NCI-H1417 (cell line): Measurements from ENCODE around the gene RPL27A.
"Not testable (repeated sequence)": the region's sequence is repeated elsewhere in the genome, so short reads cannot be mapped to it uniquely, and the experiment has no call there.

Experiments
- DNase-seq, 3 experiments: peaks; one replicate each; lab custom pipeline; 2025; lab: John Stamatoyannopoulos, UW

The RPL27A gene

DNA sequence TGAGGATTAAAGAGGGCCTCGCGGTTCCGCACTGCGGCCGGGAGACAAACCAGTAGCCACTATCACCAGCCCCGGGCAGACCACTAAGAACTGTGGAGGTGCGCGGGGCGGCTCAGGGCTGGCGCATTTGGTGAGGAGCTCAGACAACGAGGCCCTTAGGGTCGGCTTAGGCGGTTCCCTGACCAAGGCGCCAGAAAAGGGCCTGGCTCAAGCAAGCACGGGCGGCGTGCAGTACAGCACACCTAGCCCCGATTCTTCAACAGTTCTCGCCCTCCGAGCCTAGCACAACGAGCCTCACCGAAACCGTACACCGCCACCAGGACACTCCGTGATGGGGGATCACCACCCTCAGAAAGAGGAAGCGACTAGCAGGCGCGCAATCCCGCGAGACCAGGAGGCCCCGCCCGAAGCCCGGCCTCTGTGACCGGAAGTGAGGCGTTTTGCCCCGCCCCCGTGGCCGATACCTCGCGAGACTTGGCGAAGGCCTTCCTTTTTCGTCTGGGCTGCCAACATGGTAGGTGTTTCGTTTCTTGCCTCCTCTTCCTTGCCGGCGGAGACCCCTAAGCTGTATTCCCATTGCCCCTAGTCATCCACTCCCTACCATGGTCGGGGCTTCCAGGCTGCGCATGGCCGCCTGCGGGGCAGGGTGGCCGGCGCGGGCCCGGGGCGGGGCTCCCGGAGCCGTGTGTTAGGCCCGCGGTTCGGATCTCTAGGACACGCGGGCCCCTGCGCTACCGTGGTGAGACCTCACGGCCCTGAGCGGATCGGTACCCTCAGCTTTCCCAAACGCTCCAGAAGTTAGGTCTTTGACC is at the start of gene RPL27A, which contains the start of gene TRIM66:
RPL27A (plus strand) TSS at position 490 of the 812 bp plus-strand sequence; CDS start at position 512, 22 bp downstream.
TRIM66 (minus strand) TSS at position 363 of the 812 bp plus-strand sequence. CDS start 10,391 bp downstream, outside the sequence.
- peak; percentile 94 to 98 (median 97) for DNase-seq

GRCh38 chr11:8634498-8634897 is 48.1 kb upstream of the RPL27A start:
- DNase-seq, result no peak

- no peak for DNase-seq
These were observed 46.5 kb upstream of the RPL27A start for GRCh38 chr11:8636127-8636526.

- no peak for DNase-seq
These were observed 44.3 kb upstream of the RPL27A start for GRCh38 chr11:8638300-8638699.

GRCh38 chr11:8639655-8640054 is 42.9 kb upstream of the RPL27A start:
- no peak for DNase-seq

- no peak for DNase-seq
These were observed 42.2 kb upstream of the RPL27A start for GRCh38 chr11:8640267-8640906.

DNA sequence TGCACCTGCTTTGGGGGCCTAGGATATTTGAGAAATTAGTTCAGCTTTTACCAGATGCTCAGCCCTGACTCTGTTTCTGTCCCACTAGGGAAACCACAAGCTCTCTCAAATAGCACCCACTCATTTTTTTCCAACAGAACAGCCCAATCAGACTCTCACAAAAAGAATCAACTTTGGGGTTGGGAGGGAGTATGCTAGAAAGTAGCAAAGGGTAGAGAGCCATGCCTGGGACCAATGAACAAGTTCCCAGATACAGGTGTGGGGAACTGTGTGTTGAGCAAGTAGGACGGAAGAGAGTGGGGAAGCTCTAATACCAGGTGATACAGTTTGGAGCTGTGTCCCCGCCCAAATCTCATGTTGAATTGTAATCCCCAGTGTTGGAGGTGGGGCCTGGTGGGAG is 41.3 kb upstream of the RPL27A start:
- DNase-seq, result no peak

- DNase-seq, result peak in 1 of 3 experiments; percentile 20
These were observed 40.3 kb upstream of the RPL27A start for GRCh38 chr11:8642196-8642841.

DNA sequence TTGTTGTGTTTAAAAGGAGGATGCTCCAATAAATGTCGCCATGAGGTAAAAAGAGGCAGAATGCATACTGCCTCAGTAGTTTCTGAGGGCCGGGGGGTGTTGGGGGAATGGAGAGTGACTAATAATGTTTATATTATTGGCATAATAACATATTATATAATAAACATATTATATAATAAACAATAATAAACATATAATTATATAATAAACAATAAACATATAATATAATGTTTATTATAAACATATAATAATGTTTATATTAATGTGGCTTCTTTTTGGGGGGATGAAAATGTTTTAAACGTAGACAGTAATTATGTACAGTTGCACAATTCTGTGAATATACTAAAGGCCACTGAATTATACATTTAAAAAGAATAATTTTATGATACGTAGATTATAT is 35.7 kb upstream of the RPL27A start:
- no peak for DNase-seq

GRCh38 chr11:8649361-8649760 is 33.2 kb upstream of the RPL27A start:
- DNase-seq, result no peak

DNA sequence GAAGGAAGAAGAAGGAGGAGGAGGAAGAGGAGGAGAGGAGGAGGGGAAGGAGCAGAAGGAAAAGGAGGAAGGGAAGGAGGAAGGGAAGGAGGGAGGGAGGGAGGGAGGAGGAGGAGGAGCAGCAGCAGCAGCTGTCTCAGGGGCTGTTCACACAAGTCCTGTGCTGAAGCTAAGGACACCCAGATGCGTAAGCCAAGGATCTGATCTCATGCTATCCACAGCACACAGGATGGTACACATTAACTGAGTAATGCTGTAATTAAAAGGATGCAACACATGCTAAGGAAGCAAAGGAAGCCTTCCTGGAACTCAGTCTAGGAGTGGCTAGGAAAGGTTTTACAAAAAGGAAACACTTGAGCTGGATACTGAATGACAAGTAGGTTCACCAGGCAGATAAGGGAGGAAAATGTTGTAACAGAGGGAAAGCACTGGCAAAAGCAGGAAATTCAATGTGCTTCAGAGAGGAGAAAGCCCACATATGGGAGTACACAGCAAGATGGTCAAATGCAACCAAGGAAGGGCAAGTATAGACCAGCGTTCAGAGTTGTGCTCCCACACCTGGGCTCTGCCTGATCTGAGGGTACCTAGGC is 32.1 kb upstream of the RPL27A start:
- no peak for DNase-seq

DNA sequence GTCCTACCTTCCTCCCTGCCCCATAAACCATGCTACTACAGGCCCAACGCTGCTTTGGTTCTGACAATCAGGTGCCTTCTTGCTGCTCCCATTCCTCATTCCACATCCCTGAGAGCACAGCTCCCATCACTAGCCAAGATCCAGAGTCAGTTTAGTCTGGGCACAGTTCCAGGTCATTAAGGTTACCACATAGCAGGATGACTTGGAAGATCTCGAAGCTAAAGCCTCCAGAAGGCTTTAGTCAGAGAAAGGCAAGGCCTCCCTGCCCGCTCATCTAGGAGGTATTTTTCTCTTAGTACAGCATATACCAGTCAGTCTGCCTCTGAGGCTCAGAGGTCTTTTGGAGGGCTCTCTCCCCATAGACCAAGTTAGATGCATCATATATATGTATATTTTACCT is 30.5 kb upstream of the RPL27A start:
- no peak for DNase-seq

- DNase-seq, result no peak
These were observed 28.1 kb upstream of the RPL27A start for GRCh38 chr11:8654503-8654902.

GRCh38 chr11:8656291-8656690 is 26.3 kb upstream of the RPL27A start:
- DNase-seq, result no peak

- peak; percentile 48 to 81 (median 54) for DNase-seq
These were observed 24.1 kb upstream of the RPL27A start for GRCh38 chr11:8658321-8659057.

DNA sequence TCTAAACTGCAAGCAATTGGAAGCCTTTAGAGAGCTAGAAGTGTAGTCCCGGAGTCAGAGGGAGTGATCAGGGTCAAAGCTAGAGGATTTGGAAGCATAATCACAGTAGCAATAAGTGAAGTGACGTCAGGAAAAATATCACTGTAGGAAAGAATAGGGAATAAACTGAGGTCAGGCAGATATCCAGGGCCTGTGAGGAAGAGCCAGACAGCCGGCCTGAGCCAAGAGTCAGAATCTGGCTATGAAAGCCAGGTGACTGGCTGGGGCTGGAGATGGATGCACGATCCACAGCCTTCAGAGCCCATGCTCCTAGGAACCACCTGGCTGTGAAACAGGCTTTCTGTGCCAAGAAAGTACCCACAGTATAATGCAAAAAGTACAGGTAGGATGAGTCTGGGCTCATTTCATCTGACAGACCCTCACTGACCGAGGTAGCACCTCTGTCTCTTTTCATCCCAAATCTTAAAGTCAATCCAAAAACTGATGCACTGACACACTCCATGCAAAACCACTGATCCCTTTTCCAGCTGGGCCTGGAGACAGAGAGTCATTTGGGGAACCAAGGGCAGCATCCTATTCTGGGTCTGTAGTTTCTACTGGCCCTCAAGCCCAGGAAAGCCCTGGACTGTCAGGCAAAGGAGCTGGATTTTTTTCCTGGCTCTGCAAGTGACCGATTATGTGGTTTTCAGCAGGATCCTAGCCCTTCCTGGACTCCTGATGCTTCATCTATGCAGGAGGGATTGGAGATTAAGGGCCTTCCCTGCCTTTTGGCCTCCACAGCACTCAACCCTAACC is 21.4 kb upstream of the RPL27A start:
- DNase-seq, result no peak

DNA sequence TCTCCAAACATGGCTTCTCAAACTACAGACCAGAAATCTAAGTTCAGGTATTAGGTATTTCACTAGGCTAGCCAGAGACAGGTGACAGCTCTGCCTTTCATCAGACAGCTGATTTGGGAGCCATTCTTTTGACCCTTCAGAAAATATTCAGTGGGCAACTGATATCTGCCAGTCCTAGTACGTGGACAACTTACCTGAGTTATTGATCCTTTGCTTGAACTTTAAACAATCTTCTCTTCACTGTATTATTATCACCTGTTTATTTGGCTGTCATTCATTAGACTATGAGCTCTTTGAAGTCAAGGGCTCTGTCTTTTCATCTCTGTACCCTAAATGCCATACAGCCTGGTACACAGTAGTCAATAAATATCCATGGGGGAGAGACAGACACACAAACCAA is 17.4 kb upstream of the RPL27A start:
- DNase-seq, result no peak

DNA sequence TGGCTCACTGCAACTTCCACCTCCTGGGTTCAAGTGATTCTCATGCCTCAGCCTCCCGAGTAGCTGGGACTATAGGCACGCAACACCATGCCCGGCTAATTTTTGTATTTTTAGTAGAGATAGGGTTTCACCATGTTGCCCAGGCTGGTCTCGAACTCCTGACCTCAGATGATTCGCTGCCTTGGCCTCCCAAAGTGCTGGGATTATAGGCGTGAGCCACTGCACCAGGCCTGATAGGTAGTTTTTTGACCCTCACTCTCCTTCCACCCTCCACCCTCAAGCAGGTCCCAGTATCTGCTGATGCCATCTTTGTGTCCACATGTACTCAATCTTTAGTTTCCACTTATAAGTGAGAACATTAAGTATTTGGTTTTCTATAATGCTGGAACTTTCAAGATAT is 12.5 kb upstream of the RPL27A start:
- not testable (repeated sequence) for DNase-seq

- DNase-seq, result peak in 1 of 3 experiments; percentile 10
These were observed 11.4 kb upstream of the RPL27A start for GRCh38 chr11:8671193-8671612.

DNA sequence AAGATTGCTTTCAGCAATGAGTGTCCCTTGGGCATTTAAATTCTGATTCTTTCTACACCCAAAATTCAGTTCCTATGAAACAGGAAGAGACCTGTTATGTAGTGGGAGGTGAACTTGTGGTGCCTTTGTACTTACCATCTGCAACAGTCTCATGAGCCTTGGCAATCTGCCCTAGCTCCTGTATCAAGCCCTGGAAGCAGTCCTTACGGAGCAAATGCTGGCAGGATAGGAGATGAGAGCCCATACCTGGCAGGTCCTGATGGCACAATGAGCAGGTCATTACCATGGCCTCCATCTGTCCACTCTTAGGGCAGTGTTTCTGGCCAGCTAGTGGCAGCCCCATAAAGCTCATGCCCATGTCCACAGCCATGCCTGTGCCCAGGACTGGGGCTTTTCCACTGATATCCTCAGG is 10.9 kb upstream of the RPL27A start:
- no peak for DNase-seq

GRCh38 chr11:8672346-8672745 is 10.2 kb upstream of the RPL27A start:
- DNase-seq, result no peak
